Gastrocnemius medialis (tissue), 4 donors: ENCODE data around the gene VARS1. TPM values are rescaled to one million over a fixed set of nuclear protein-coding genes. Genes with fewer than 3 reads are reported as not detected.
"Not testable (repeated sequence)": the region's sequence is repeated elsewhere in the genome, so short reads cannot be mapped to it uniquely, and the experiment has no call there.

Experiments used
- ATAC-seq, 2 donors: fragments of 150-250 bp; one replicate each; pipeline ENCODE4 v1.9.1; 2016
- DNase-seq, 2 donors: peaks; one replicate each; pipeline ENCODE4 v3.0.0-alpha.2; 2019
- H3K27ac ChIP-seq, 4 donors: fragments of 200-600 bp; sonication (generic); 1 replicate in 1 of 4; 2 replicates in 3 of 4; pipeline ENCODE4 v1.5.1; 2016 to 2018; ENCODE audit warnings: mild to moderate bottlenecking in 2 of 4, moderate library complexity in 1 of 4
- H3K27me3 ChIP-seq, 3 donors: fragments of 200-600 bp; sonication (generic) in 2 of 3; 1 replicate in 1 of 3; 2 replicates in 2 of 3; pipeline versions ENCODE4 v1.5.1 to v1.6.0; 2016 to 2019; ENCODE audit warnings: mild to moderate bottlenecking in 1 of 3, moderate library complexity in 1 of 3
- H3K36me3 ChIP-seq, 2 donors: fragments of 200-600 bp; sonication (generic) in 1 of 2; one replicate each; pipeline ENCODE4 v1.5.1; 2017 to 2018
- H3K4me1 ChIP-seq, 2 donors: fragments of 200-600 bp; sonication (generic) in 1 of 2; one replicate each; pipeline ENCODE4 v1.5.1; 2016 to 2017; ENCODE audit warnings: mild to moderate bottlenecking in 2 of 2
- H3K4me3 ChIP-seq, 4 donors: fragments of 200-600 bp; sonication (generic) in 3 of 4; 1 replicate in 1 of 4; 2 replicates in 3 of 4; pipeline ENCODE4 v1.5.1; 2016 to 2019; ENCODE audit warnings: mild to moderate bottlenecking in 2 of 4
- H3K9me3 ChIP-seq, 3 donors: fragments of 200-600 bp; sonication (generic) in 2 of 3; 1 replicate in 1 of 3; 2 replicates in 2 of 3; pipeline ENCODE4 v1.5.1; 2016 to 2019
- POLR2A ChIP-seq, 2 donors: fragments of 450-650 bp; IDR thresholded peaks; one replicate each; pipeline ENCODE4 v1.6.1; 2017; ENCODE audit warnings: antibody characterized with exemption in 2 of 2, mild to moderate bottlenecking in 2 of 2, moderate library complexity in 2 of 2
- in situ Hi-C, 4 donors: fragments of 200-750 bp; cut with MboI; loops; one replicate each; pipeline versions ENCODE4 v1.15.0 to v1.8.0; 2017; ENCODE audit warnings: low sequenced_read_pairs in 4 of 4
- intact Hi-C: fragments of 100-400 bp; cut with DNase I; formaldehyde crosslinking; loops from one replicate; pipeline ENCODE4 v1.15.1; 2023; ENCODE audit warnings: low total_unique reads
- total RNA-seq, 4 donors: library from RNA; depleted of rRNA; stranded (reverse); fragments of >200 nt; gene quantifications; one replicate each; pipeline versions ENCODE4 v1.1.0 to v1.2.3, GENCODE V29; 2016
- TF ChIP-seq, protein P1 (sequence below), 5 experiments: fragments of 450-650 bp in 3 of 5; fragments of 200-600 bp in 2 of 5; sonication (generic) in 2 of 5; IDR thresholded peaks in 4 of 5; conservative IDR thresholded peaks in 1 of 5; 1 replicate in 4 of 5; 2 replicates in 1 of 5; pipeline ENCODE4 v1.5.1; 2016 to 2019; ENCODE audit warnings: antibody characterized with exemption in 5 of 5, mild to moderate bottlenecking in 3 of 5, moderate library complexity in 3 of 5

Gene VARS1
- total RNA-seq, 4 donors from 2014 or later: 39.2 to 102 (median 67.4) TPM

DNA sequence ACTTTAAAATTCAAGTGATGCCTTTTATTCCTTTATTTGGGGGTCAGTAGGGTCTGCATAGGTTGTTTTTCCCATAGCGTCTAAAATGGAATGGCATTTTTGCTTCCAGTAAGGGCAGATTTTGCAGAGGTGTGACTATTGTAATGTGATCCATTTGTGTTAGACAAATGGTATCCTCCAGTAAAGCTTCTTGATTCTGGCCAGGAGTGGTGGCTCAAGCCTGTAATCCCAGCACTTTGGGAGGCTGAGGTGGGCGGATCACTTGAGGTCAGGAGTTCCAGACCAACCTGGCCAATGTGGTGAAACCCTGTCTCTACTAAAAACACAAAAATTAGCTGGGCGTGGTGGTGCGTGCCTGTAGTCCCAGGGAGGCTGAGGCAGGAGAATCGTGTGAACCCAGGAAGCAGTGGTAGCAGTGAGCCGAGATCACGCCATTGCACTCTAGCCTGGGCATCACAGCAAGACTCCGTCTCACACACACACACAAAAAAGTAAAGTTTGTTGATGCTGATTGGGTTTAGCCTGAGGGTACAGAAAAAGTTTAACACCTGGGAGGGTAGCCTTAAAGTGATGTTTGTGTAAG is 22.5 kb upstream of the VARS1 start:
- TF ChIP-seq POLR2A (IDR thresholded peaks at IDR 0.05): peak; percentile 22 to 42
- not testable (repeated sequence) for H3K9me3 ChIP-seq, H3K27me3 ChIP-seq, H3K36me3 ChIP-seq, ATAC-seq
- in situ Hi-C loops (loop anchor here in 1 of 4 donors (25.0 kb wide), 1 partner anchor 369 kb away; the partner anchor contains the start of genes AGER, AGPAT1, GPSM3 and PBX2), intact Hi-C loops (loop anchor here (5.0 kb wide), 1 partner anchor 1924 kb away; no protein-coding TSS in a partner anchor)
- peaks cover 48 to 53% of the 10 kb centered on the region in 2 donors for H3K4me1 ChIP-seq
- H3K4me3 ChIP-seq: peak overlapping the region; percentile 57 to 68 (median 64)
- DNase-seq: peak in 1 of 2 donors; percentile 75
- peak overlapping the region; percentile 97 to 98 (median 97) for H3K27ac ChIP-seq

DNA sequence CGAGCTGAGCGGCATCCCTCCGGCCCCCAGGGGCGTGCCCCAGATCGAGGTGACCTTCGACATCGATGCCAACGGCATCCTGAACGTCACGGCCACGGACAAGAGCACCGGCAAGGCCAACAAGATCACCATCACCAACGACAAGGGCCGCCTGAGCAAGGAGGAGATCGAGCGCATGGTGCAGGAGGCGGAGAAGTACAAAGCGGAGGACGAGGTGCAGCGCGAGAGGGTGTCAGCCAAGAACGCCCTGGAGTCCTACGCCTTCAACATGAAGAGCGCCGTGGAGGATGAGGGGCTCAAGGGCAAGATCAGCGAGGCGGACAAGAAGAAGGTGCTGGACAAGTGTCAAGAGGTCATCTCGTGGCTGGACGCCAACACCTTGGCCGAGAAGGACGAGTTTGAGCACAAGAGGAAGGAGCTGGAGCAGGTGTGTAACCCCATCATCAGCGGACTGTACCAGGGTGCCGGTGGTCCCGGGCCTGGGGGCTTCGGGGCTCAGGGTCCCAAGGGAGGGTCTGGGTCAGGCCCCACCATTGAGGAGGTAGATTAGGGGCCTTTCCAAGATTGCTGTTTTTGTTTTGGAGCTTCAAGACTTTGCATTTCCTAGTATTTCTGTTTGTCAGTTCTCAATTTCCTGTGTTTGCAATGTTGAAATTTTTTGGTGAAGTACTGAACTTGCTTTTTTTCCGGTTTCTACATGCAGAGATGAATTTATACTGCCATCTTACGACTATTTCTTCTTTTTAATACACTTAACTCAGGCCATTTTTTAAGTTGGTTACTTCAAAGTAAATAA is 21.8 kb upstream of the VARS1 start:
- ATAC-seq, H3K9me3 ChIP-seq, H3K36me3 ChIP-seq, H3K27me3 ChIP-seq: not testable (repeated sequence)
- peak overlapping the region; percentile 97 to 98 (median 97) for H3K27ac ChIP-seq
- DNase-seq: peak in 1 of 2 donors; percentile 67
- in situ Hi-C loops (loop anchor here in 1 of 4 donors (25.0 kb wide), 1 partner anchor 370 kb away; the partner anchor contains the start of genes AGER, AGPAT1, GPSM3 and PBX2), intact Hi-C loops (loop anchor here (5.0 kb wide), 1 partner anchor 1925 kb away; no protein-coding TSS in a partner anchor)
- H3K4me3 ChIP-seq: peak overlapping the region; percentile 57 to 68 (median 64)
- H3K4me1 ChIP-seq: peaks cover 44 to 49% of the 10 kb centered on the region in 2 donors

DNA sequence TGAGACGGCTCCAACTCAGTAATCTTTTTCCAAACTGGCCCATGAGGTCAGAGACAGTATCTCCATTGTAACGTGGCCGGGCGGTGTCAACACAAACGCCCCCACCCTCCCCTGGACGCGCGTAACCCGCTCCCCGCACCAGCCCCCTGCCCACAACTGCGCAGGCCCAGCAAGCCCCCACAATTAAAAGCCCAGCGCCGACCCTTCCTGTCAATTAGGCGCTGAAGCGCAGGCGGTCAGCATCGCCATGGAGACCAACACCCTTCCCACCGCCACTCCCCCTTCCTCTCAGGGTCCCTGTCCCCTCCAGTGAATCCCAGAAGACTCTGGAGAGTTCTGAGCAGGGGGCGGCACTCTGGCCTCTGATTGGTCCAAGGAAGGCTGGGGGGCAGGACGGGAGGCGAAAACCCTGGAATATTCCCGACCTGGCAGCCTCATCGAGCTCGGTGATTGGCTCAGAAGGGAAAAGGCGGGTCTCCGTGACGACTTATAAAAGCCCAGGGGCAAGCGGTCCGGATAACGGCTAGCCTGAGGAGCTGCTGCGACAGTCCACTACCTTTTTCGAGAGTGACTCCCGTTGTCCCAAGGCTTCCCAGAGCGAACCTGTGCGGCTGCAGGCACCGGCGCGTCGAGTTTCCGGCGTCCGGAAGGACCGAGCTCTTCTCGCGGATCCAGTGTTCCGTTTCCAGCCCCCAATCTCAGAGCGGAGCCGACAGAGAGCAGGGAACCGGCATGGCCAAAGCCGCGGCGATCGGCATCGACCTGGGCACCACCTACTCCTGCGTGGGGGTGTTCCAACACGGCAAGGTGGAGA is 19.7 kb upstream of the VARS1 start, which contains the start of the genes HSPA1A and HSPA1L:
TSS of gene HSPA1A (plus strand) at position 519 of the 814 bp plus-strand sequence. CDS start at position 733, 214 bp downstream.
TSS of gene HSPA1L (minus strand) at position 259 of the 814 bp plus-strand sequence. CDS start 3,311 bp downstream, outside the sequence.
- ATAC-seq: peak; percentile 61 to 62
- in situ Hi-C loops (loop anchor here in 1 of 4 donors (25.0 kb wide), 1 partner anchor 372 kb away; the partner anchor contains the start of genes AGER, AGPAT1, GPSM3 and PBX2), intact Hi-C loops (loop anchor here (5.0 kb wide), 1 partner anchor 1927 kb away; no protein-coding TSS in a partner anchor)

DNA sequence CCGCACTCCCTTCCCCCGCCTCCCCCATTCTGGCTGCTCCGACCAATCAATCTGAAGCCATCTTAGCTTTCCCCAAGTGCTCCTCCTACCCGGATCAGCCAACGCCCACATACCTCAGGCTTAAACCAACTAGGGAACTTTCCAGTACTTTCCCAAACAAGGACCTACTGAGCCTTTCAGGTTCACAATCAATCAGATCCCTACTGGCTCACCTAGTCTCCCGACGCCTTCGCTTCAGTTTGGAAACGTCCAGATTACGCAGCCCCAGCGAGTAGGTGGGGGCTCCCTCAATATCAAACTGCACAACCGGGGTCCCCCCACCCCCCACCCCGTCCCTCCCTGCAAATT is 19.1 kb upstream of the VARS1 start:
- no peak for TF ChIP-seq POLR2A (IDR thresholded peaks at IDR 0.05)
- TF ChIP-seq, protein P1, sequence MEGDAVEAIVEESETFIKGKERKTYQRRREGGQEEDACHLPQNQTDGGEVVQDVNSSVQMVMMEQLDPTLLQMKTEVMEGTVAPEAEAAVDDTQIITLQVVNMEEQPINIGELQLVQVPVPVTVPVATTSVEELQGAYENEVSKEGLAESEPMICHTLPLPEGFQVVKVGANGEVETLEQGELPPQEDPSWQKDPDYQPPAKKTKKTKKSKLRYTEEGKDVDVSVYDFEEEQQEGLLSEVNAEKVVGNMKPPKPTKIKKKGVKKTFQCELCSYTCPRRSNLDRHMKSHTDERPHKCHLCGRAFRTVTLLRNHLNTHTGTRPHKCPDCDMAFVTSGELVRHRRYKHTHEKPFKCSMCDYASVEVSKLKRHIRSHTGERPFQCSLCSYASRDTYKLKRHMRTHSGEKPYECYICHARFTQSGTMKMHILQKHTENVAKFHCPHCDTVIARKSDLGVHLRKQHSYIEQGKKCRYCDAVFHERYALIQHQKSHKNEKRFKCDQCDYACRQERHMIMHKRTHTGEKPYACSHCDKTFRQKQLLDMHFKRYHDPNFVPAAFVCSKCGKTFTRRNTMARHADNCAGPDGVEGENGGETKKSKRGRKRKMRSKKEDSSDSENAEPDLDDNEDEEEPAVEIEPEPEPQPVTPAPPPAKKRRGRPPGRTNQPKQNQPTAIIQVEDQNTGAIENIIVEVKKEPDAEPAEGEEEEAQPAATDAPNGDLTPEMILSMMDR (IDR thresholded peaks at IDR 0.05 in 4 of 5, conservative IDR thresholded peaks at IDR 0.05 in 1 of 5): no peak
- DNase-seq (peak; percentile 98), ATAC-seq (peak; percentile 74 to 75)
- peaks cover 26 to 29% of the 10 kb centered on the region in 2 donors for H3K4me1 ChIP-seq
- intact Hi-C loops: loop anchor here (5.0 kb wide), 1 partner anchor 1928 kb away; no protein-coding TSS in a partner anchor
- no peaks in the 10 kb centered on the region for H3K36me3 ChIP-seq
- peak overlapping the region; percentile 52 to 78 (median 70) for H3K4me3 ChIP-seq
- H3K27ac ChIP-seq: peak overlapping the region; percentile 99 to 100 (median 99)
- H3K9me3 ChIP-seq: no peaks in the 10 kb centered on the region
- in situ Hi-C loops: loop anchor here in 1 of 4 donors (25.0 kb wide), 1 partner anchor 373 kb away; the partner anchor contains the start of genes AGER, AGPAT1, GPSM3 and PBX2
- H3K27me3 ChIP-seq: no peaks in the 10 kb centered on the region

More for the DNA sequence above, 19.7 kb upstream of the VARS1 start, which contains the start of the genes HSPA1A and HSPA1L:
- peak within 1 kb of the TSS; percentile 99 to 100 (median 99) for H3K27ac ChIP-seq
- H3K4me3 ChIP-seq: peak within 1 kb of the TSS; percentile 52 to 78 (median 70)
- DNase-seq: peak; percentile 95 to 97
- peak; percentile 100 for TF ChIP-seq POLR2A (IDR thresholded peaks at IDR 0.05)
- TF ChIP-seq, protein P1 (IDR thresholded peaks at IDR 0.05 in 4 of 5, conservative IDR thresholded peaks at IDR 0.05 in 1 of 5): no peak
- H3K4me1 ChIP-seq: peaks cover 32 to 35% of the 10 kb centered on the region in 2 donors
- no peaks in the 10 kb centered on the region for H3K36me3 ChIP-seq
- no peaks in the 10 kb centered on the region for H3K9me3 ChIP-seq
- no peaks in the 10 kb centered on the region for H3K27me3 ChIP-seq

DNA sequence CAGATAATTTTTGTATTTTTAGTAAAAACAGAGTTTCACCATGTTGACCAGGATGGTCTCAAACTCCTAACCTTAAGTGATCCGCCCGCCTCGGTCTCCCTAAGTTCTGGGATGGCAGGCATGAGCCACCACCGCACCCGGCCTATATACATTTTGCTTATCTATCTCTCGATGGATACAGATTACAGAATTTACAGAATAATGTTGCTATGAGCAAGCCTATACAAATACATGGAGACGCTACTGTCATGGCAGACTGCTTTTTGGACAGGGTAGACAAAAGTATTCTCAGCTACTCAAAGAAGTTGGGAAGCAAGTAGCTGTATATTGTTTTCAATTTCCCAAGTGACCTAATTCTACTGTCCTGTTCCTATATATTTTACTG is 17.9 kb upstream of the VARS1 start:
- Histone ChIP-seq H3K4me3 (peak overlapping the region in 3 of 4 donors; percentile 56 to 70 (median 69)), H3K27ac (peak overlapping the region; percentile 99 to 100 (median 99)), H3K27me3 (no peaks in the 10 kb centered on the region), H3K36me3 (no peaks in the 10 kb centered on the region), H3K9me3 (no peaks in the 10 kb centered on the region), H3K4me1 (peaks cover 18 to 20% of the 10 kb centered on the region in 2 donors)
- intact Hi-C loops: no loop called here
- DNase-seq (no peak), ATAC-seq (no peak)
- in situ Hi-C loops: loop anchor here in 1 of 4 donors (25.0 kb wide), 1 partner anchor 374 kb away; the partner anchor contains the start of genes AGER, AGPAT1, GPSM3 and PBX2
- no peak for TF ChIP-seq POLR2A (IDR thresholded peaks at IDR 0.05)
- TF ChIP-seq, protein P1 (IDR thresholded peaks at IDR 0.05 in 4 of 5, conservative IDR thresholded peaks at IDR 0.05 in 1 of 5): no peak
